ENCODE results near the gene EEF1AKMT3. TPM values are rescaled to one million over a fixed set of nuclear protein-coding genes. Genes with fewer than 3 reads are reported as not detected.

The EEF1AKMT3 gene
- total and polyA plus RNA-seq, 8 donors, result 3.3 to 61.4 (median 9.2) TPM

DNA sequence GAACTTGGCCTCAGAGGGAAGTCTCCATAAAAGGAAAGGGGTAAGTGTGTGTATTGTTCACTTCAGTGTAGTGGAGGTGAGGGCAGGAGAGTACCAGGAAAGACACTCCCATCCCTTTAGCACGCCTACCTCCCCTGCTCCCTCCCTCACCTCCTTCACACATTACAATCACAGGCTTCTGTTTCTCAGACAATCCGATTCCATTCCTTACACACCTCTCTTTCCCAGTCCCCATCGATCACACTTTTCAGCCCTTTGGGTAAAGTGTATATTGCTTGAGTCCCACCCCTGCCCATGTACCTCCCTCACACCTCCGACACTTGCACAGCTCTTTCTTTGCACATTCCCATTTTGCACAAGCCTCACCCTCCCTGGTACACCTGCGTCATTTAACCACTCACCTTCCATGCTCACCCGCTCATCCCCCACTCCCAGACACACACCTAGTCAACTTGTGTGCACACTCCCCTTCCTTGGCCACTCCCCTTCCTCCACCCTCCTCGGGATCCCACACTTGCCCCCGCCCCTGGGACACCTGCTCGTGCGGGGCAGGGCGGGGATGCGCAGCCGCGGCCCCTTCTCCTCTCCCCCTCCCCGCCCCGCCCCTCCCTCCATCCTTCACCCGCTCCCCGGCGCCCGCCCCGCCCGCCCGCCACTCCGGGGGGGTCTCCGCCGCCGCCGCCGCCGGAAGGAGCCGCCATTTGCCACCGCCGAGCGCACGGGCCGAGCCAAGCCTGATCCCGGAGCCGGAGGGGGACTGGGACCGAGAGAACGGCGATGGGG is 17.8 kb upstream of the EEF1AKMT3 start, which contains the start of gene MARCHF9:
Gene MARCHF9 (plus strand): TSS at position 693 of the 783 bp plus-strand sequence. CDS start 426 bp downstream, outside the sequence.
- 1 to 3% (median 1%) methylated on average over 21 to 39 of the region's 41 CpGs for WGBS, 5 donors
- H3K27me3 ChIP-seq, result no peaks in the 10 kb centered on the region
- DNase-seq, result peak; percentile 72 to 93
- intact Hi-C loops (cut with DNase I; ENCODE audit: low total_unique reads), result no loop called here
- TF ChIP-seq CTCF (IDR thresholded peaks at IDR 0.05) (peak in 1 of 7 experiments; percentile 4), POLR2A (IDR thresholded peaks at IDR 0.05) (no peak), EP300 (IDR thresholded peaks at IDR 0.05) (no peak), POLR2AphosphoS5 (IDR thresholded peaks at IDR 0.05) (peak in 1 of 3 donors; percentile 19)
- peaks cover 27 to 53% (median 47%) of the 10 kb centered on the region in 4 donors for H3K4me1 ChIP-seq
- H3K36me3 ChIP-seq, result peaks cover 7 to 34% (median 32%) of the 10 kb centered on the region in 4 donors
- H3K9me3 ChIP-seq, result no peaks in the 10 kb centered on the region
- peak within 1 kb of the TSS; percentile 70 to 83 (median 80) for H3K27ac ChIP-seq
- peak within 1 kb of the TSS; percentile 66 to 88 (median 78) for H3K4me3 ChIP-seq

GRCh38 chr12:57755194-57755453 is 17.3 kb upstream of the EEF1AKMT3 start:
- intact Hi-C loops (cut with DNase I; ENCODE audit: low total_unique reads), result no loop called here
- Histone ChIP-seq H3K4me1 (peaks cover 27 to 53% (median 47%) of the 10 kb centered on the region in 4 donors), H3K4me3 (peak overlapping the region; percentile 66 to 88 (median 78)), H3K27me3 (no peaks in the 10 kb centered on the region), H3K36me3 (peaks cover 7 to 29% (median 26%) of the 10 kb centered on the region in 4 donors), H3K27ac (peak overlapping the region; percentile 70 to 83 (median 80)), H3K9me3 (no peaks in the 10 kb centered on the region)
- 0 to 2% (median 1%) methylated on average over 5 to 27 of the region's 34 CpGs for WGBS, 5 donors
- no peak for DNase-seq
- TF ChIP-seq CTCF (IDR thresholded peaks at IDR 0.05) (no peak), POLR2A (IDR thresholded peaks at IDR 0.05) (no peak), EP300 (IDR thresholded peaks at IDR 0.05) (no peak), POLR2AphosphoS5 (IDR thresholded peaks at IDR 0.05) (no peak)

- TF ChIP-seq CTCF (IDR thresholded peaks at IDR 0.05) (no peak), POLR2AphosphoS5 (IDR thresholded peaks at IDR 0.05) (peak in 1 of 3 donors; percentile 20)
- Histone ChIP-seq H3K27me3 (peaks cover 0 to 4% (median 0%) of the 10 kb centered on the region in 3 donors), H3K4me3 (peak overlapping the region; percentile 66 to 88 (median 78)), H3K9me3 (no peaks in the 10 kb centered on the region), H3K4me1 (peaks cover 25 to 48% (median 44%) of the 10 kb centered on the region in 4 donors), H3K36me3 (peaks cover 7 to 23% (median 20%) of the 10 kb centered on the region in 4 donors), H3K27ac (peak overlapping the region; percentile 70 to 83 (median 80))
- intact Hi-C loops (cut with DNase I; ENCODE audit: low total_unique reads), result no loop called here
- DNase-seq, result peak; percentile 67 to 82
- WGBS, 5 donors, result 1 to 3% (median 1%) methylated on average over 21 to 76 of the region's 76 CpGs
These were observed 16.7 kb upstream of the EEF1AKMT3 start for GRCh38 chr12:57755454-57756372.

Measured in stomach (tissue), 9 donors.